HG03442 (cell line): ENCODE measurements around the gene ZNF664.

Source experiments
- ATAC-seq: cut with Tn5 transposase; IDR thresholded peaks from one replicate; pipeline ENCODE4 v1.9.1; 2021; ENCODE audit warnings: mild to moderate bottlenecking, moderate library complexity; ENCODE audit not compliant: unreplicated experiment

The ZNF664 gene

GRCh38 chr12:123987022-123987421 is 14.0 kb downstream of the ZNF664 start:
- ATAC-seq: no peak

GRCh38 chr12:123989168-123989567 is 16.2 kb downstream of the ZNF664 start:
- ATAC-seq: no peak

- ATAC-seq: no peak
These were observed 16.7 kb downstream of the ZNF664 start for GRCh38 chr12:123989753-123990152.

- no peak for ATAC-seq
These were observed 17.5 kb downstream of the ZNF664 start for GRCh38 chr12:123990511-123990910.

- ATAC-seq: no peak
These were observed 18.4 kb downstream of the ZNF664 start for GRCh38 chr12:123991372-123991951.

- ATAC-seq: no peak
These were observed 19.3 kb downstream of the ZNF664 start for GRCh38 chr12:123992118-123992825.

GRCh38 chr12:123995023-123995748 is 22.2 kb downstream of the ZNF664 start:
- ATAC-seq: peak; percentile 54

GRCh38 chr12:123996581-123996980 is 23.6 kb downstream of the ZNF664 start:
- ATAC-seq: no peak

GRCh38 chr12:123997033-123997822 is 24.2 kb downstream of the ZNF664 start:
- ATAC-seq: no peak

- ATAC-seq: no peak
These were observed 24.9 kb downstream of the ZNF664 start for GRCh38 chr12:123997908-123998307.

GRCh38 chr12:123998344-123998990 is 25.5 kb downstream of the ZNF664 start:
- no peak for ATAC-seq

GRCh38 chr12:123998991-123999359 is 26.0 kb downstream of the ZNF664 start:
- ATAC-seq: no peak

- no peak for ATAC-seq
These were observed 27.1 kb downstream of the ZNF664 start for GRCh38 chr12:124000111-124000510.

GRCh38 chr12:124001343-124001742 is 28.3 kb downstream of the ZNF664 start:
- no peak for ATAC-seq

- no peak for ATAC-seq
These were observed 29.1 kb downstream of the ZNF664 start for GRCh38 chr12:124002021-124002644.

- no peak for ATAC-seq
These were observed 29.6 kb downstream of the ZNF664 start for GRCh38 chr12:124002654-124003053.

- ATAC-seq: no peak
These were observed 31.3 kb downstream of the ZNF664 start for GRCh38 chr12:124004233-124004875.

- ATAC-seq: peak; percentile 47
These were observed 33.2 kb downstream of the ZNF664 start for GRCh38 chr12:124006085-124006845.
